AG04449 (cell line): ENCODE results near the gene TOR2A.

ENCODE experiments used
- CTCF ChIA-PET: fragments of 350-600 bp; formaldehyde crosslinking; extraction: SDS; loops from one replicate; lab custom pipeline; 2021; ENCODE audit warnings: antibody characterized with exemption; lab: Yijun Ruan, JAX
- POLR2A ChIA-PET: fragments of 400-600, 350-600 bp; formaldehyde crosslinking; extraction: SDS; loops from one replicate; lab custom pipeline; 2020; ENCODE audit warnings: antibody characterized with exemption, inconsistent platforms; lab: Yijun Ruan, JAX
- DNase-seq: peaks from one replicate; pipeline ENCODE4 v3.0.0-alpha.2; 2010; ENCODE audit warnings: low read depth, low spot score
- H3K4me3 ChIP-seq: 2 replicates; pipeline ENCODE4 v1.5.1; 2011; ENCODE audit warnings: low read depth, mild to moderate bottlenecking, control low read depth, low read length
- TF ChIP-seq, protein P1 (sequence below): IDR thresholded peaks from one replicate; pipeline ENCODE4 v1.5.1; 2011; ENCODE audit warnings: mild to moderate bottlenecking, moderate library complexity, low read length, control low read depth, inconsistent platforms; ENCODE audit not compliant: insufficient read depth; ENCODE audit errors: missing control alignments

Gene TOR2A

DNA sequence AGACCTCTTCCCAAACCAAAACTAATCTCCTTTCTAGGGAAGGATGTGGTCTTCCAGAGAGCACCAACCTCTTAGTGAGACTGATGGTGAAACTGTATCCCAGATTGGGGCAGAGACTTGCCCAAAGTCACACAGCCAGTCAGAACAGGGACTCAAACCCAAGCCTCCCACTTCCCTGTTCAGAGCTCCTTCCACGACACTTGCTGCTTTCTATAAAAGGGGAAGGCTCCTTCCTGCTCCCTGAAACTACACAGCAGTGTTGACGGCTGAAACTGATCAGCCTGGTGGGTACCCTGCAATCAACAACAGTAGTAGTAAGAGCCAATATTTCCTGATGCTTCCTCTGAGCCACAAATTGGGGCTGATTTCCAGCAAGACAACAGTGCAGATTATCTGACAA, 1.5 kb downstream of the TOR2A start:
- no peak for DNase-seq
- ChIA-PET CTCF (interaction anchor here (0.9 to 9.5 kb wide), 16 partner anchors 9 to 233 kb away, joined by 3 to 156 read pairs (median 5); partner anchors contain the start of gene STXBP1), POLR2A (interaction anchor here (1.1 kb wide), 1 partner anchor 120 kb away, joined by 3 read pairs; no protein-coding TSS in a partner anchor)
- no peak overlapping the region for H3K4me3 ChIP-seq
- TF ChIP-seq, protein P1, sequence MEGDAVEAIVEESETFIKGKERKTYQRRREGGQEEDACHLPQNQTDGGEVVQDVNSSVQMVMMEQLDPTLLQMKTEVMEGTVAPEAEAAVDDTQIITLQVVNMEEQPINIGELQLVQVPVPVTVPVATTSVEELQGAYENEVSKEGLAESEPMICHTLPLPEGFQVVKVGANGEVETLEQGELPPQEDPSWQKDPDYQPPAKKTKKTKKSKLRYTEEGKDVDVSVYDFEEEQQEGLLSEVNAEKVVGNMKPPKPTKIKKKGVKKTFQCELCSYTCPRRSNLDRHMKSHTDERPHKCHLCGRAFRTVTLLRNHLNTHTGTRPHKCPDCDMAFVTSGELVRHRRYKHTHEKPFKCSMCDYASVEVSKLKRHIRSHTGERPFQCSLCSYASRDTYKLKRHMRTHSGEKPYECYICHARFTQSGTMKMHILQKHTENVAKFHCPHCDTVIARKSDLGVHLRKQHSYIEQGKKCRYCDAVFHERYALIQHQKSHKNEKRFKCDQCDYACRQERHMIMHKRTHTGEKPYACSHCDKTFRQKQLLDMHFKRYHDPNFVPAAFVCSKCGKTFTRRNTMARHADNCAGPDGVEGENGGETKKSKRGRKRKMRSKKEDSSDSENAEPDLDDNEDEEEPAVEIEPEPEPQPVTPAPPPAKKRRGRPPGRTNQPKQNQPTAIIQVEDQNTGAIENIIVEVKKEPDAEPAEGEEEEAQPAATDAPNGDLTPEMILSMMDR, result no peak

DNA sequence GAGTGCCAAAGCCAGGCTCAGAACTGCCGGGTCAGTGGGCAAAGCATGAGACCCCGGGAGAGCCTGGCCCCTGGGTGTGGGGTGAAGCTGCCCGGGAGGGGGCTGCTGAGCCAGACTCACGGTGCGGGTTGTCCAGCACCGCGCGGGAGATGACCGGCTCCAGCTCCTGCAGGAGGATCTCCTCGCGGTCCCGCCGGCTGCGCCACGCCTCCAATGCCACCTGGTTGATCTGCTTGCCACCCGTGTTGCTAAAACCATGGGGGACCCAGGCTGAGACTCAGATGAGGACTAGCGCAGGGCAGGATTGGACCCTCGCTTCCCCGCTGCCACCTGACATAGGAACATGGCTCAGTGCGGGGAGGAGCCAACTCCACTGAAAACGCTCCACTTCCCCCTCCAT, 2.6 kb downstream of the TOR2A start:
- CTCF ChIA-PET, result interaction anchor here (1.0 to 3.8 kb wide), 6 partner anchors 8 to 189 kb away, joined by 3 to 69 read pairs (median 8); no protein-coding TSS in a partner anchor

DNA sequence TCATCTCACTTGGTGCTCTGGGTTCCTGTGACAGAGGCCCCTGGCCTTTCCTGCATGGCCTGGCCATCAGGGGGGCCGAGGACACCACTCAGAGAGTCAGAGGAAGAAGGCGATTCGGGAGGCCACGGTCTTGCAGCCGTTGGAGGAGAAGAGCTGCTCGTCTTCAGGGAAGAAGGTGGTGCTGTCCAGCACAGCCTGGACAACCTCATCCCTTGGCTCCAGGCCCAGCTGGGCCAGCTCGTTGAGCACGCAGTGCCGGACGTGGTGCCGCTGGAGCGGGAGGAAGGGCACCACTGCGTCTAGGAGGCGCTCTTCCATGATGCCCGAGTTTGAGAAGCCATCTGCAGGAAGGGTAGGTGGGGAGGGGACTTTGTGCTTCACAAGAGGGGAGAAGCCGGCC, 3.2 kb downstream of the TOR2A start:
- H3K4me3 ChIP-seq, result no peak overlapping the region
- no peak for DNase-seq
- ChIA-PET POLR2A (interaction anchor here (0.5 kb wide), 1 partner anchor 46 kb away, joined by 8 read pairs; no protein-coding TSS in a partner anchor), CTCF (interaction anchor here (0.7 to 2.9 kb wide), 7 partner anchors 12 to 188 kb away, joined by 3 to 24 read pairs (median 4); no protein-coding TSS in a partner anchor)
- TF ChIP-seq, protein P1, result no peak

More for the DNA sequence above, 2.6 kb downstream of the TOR2A start:
- DNase-seq, result no peak
- POLR2A ChIA-PET, result no interaction called here
- TF ChIP-seq, protein P1, result no peak
- H3K4me3 ChIP-seq, result no peak overlapping the region

DNA sequence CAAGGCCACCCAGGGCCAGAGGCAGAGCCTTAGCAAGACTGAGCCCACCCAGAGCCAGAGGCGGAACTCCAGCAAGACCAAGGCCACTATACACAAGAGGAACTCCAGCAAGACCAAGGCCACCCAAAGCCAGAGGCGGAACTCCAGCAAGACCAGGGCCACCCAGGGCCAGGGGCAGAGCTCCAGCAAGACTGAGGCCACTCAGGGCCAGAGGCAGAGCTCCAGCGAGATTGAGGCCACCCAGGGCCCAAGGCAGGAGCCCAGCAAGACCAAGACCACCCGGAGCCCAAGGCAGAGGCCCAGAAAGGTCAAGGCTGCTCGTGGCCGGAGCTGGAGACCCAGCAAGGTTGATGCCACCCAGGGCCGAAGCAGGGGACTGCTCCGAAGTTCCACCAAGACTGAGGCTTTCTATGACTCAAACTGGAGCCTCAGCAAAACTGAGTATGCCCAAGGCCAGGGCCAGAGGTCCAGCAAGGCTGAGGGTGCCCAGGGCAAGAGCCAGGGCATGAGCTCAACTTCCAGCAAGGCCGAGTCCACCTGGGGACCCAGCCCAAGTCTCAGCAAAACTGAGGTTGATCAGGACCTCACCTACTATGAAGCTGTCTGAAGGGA, 4.2 kb downstream of the TOR2A start:
- no peak overlapping the region for H3K4me3 ChIP-seq
- TF ChIP-seq, protein P1, result no peak
- ChIA-PET CTCF (interaction anchor here (0.7 to 2.9 kb wide), 7 partner anchors 9 to 189 kb away, joined by 3 to 24 read pairs (median 4); no protein-coding TSS in a partner anchor), POLR2A (interaction anchor here (0.6 kb wide), 1 partner anchor 20 kb away, joined by 3 read pairs; no protein-coding TSS in a partner anchor)
- no peak for DNase-seq

DNA sequence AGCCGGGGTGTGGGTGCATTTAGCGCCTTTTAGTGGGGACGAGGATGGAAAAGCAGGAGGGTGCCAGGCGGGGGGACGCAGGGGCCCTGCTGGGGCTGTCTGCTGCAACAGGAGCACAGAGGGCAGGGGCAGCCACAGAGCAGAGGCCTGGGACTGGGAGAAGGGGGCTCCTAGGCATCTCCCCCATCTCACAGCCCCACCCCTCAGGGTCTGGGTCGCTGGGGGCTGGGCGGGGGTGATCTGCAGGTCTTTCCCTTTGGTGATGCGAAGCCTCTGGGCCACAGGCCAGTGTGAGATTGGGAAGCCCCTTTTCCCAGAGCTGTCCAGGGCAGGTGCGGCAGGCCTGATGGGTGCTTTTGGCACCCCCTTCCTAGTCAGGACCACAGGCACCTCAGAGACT, 4.8 kb downstream of the TOR2A start:
- no peak for DNase-seq
- TF ChIP-seq, protein P1, result no peak
- no peak overlapping the region for H3K4me3 ChIP-seq
- CTCF ChIA-PET, result interaction anchor here (1.5 to 2.8 kb wide), 3 partner anchors 10 to 140 kb away, joined by 3 to 9 read pairs (median 7); no protein-coding TSS in a partner anchor
- POLR2A ChIA-PET, result interaction anchor here (0.6 kb wide), 1 partner anchor 19 kb away, joined by 3 read pairs; no protein-coding TSS in a partner anchor

DNA sequence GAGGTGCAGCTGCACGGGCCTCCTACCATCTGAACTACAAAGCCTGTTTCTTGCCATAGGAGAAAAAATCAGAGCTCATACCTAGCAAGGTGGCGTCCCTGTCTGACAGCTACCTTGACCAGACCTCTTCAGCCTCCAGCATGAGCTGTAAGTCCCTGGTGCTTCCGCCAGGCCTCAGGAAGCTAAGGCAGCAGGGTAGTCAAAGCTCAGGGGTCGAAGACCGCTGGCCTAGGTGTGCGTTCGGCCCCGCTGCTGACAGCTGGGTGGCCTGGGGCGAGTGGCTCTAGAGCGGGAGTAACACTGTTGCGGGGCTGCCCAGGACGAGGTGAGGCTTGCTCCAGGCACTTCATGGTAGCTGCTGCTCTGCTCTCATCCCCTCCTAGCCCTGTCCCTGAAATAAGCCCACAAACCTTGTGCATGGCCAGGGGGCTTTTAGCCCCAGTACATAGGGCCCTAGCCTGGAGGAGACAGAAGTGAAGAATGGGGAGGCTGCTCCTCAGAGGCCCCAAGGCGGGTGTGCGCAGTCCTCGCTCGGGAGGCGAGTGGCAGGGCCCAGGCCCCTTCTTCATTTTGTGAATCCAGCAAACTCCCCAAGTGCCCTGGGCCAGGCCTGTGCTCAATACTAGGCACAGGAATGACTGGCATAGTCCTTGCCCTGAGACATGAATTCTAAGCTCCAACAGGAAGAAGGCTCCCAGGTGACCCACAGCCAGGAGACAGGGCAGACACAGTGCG, 5.4 kb downstream of the TOR2A start:
- ChIA-PET POLR2A (no interaction called here), CTCF (interaction anchor here (0.7 to 2.8 kb wide), 5 partner anchors 10 to 144 kb away, joined by 3 to 9 read pairs (median 3); no protein-coding TSS in a partner anchor)

More for the DNA sequence above, 5.4 kb downstream of the TOR2A start:
- H3K4me3 ChIP-seq, result no peak overlapping the region
- DNase-seq, result no peak
- TF ChIP-seq, protein P1, result no peak
